ENCODE data around the gene DTWD2. TPM values are rescaled to one million over a fixed set of nuclear protein-coding genes. Genes with fewer than 3 reads are reported as not detected.
"Not testable (repeated sequence)": the region's sequence is repeated elsewhere in the genome, so short reads cannot be mapped to it uniquely, and the experiment has no call there.

DTWD2 gene
- total RNA-seq, 1 experiment from 2014 or later = 4.9 TPM

DNA sequence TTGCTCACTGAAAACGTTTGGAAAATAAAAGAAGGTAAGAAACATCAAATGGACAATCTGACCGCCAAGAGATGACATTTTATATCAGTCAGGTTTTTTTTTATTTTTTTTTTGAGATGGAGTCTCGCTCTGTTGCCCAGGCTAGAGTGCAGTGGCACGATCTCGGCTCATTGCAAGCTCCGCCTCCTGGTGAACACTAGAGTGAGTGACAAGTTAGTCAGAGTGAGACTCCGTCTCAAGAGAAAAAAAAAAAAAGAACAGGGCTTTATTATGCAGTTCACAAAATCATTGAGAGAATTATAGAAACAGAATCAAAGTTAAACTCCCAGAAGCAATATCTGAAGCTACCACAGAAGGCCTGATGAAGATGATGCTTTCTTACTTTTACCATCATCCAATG, 70.1 kb downstream of the DTWD2 start:
- intact Hi-C loops (cut with micrococcal nuclease; ENCODE audit: unreplicated experiment) = no loop called here
- no peak overlapping the region for H3K4me2 ChIP-seq
- no peaks in the 10 kb centered on the region for H3K4me1 ChIP-seq (replicated peaks; ENCODE audit: insufficient read depth)
- no peaks in the 10 kb centered on the region for H3K36me3 ChIP-seq (ENCODE audit: low read depth)
- H3F3A ChIP-seq (ENCODE audit: insufficient read depth, low read depth) = no peaks in the 10 kb centered on the region
- ChIA-PET POLR2A (ENCODE audit: unreplicated experiment) (no interaction called here), CTCF (no interaction called here)
- H3K27me3 ChIP-seq (ENCODE audit: insufficient read depth, low read depth) = no peaks in the 10 kb centered on the region
- BruUV-seq (replicated peaks) = no TSS peak
- no peaks in the 10 kb centered on the region for H3K79me2 ChIP-seq (ENCODE audit: low read depth)
- no peaks in the 10 kb centered on the region for H4K20me1 ChIP-seq (ENCODE audit: insufficient read depth)
- no peak for DNase-seq
- H3K27ac ChIP-seq = no peak overlapping the region
- no peaks in the 10 kb centered on the region for H3K9me3 ChIP-seq (ENCODE audit: insufficient read depth, low read depth)
- TF ChIP-seq EZH2 (IDR thresholded peaks at IDR 0.05; ENCODE audit: low read depth) = no peak
- TF ChIP-seq, protein P1, sequence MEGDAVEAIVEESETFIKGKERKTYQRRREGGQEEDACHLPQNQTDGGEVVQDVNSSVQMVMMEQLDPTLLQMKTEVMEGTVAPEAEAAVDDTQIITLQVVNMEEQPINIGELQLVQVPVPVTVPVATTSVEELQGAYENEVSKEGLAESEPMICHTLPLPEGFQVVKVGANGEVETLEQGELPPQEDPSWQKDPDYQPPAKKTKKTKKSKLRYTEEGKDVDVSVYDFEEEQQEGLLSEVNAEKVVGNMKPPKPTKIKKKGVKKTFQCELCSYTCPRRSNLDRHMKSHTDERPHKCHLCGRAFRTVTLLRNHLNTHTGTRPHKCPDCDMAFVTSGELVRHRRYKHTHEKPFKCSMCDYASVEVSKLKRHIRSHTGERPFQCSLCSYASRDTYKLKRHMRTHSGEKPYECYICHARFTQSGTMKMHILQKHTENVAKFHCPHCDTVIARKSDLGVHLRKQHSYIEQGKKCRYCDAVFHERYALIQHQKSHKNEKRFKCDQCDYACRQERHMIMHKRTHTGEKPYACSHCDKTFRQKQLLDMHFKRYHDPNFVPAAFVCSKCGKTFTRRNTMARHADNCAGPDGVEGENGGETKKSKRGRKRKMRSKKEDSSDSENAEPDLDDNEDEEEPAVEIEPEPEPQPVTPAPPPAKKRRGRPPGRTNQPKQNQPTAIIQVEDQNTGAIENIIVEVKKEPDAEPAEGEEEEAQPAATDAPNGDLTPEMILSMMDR (conservative IDR thresholded peaks at IDR 0.05) = no peak
- no peaks in the 10 kb centered on the region for H3K9me2 ChIP-seq (ENCODE audit: insufficient read depth)
- no peak overlapping the region for H3K4me3 ChIP-seq
- no peak overlapping the region for H2AFZ ChIP-seq

DNA sequence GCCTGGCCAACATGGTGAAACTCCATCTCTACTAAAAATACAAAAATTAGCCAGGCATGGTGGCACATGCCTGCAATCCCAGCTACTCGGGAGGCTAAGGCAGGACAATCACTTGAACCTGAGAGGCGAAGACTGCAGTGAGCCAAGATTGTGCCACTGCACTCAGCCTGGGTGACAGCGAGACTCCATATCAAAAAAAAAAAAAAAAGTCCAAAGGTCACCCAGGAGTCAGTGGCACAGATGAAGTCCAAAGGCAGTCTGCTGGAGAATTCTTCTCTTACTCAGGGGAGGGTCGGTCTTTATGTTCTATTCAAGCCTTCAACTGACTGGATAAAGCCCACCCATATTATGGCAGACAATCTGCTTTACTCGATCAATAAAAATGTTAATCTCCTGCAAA, 80.8 kb downstream of the DTWD2 start:
- H3K4me2 ChIP-seq; CTCF ChIA-PET; H4K20me1 ChIP-seq (ENCODE audit: insufficient read depth); H3K79me2 ChIP-seq (ENCODE audit: low read depth); H3F3A ChIP-seq (ENCODE audit: insufficient read depth, low read depth); H3K27ac ChIP-seq; H3K4me1 ChIP-seq (replicated peaks; ENCODE audit: insufficient read depth); intact Hi-C loops (cut with micrococcal nuclease; ENCODE audit: unreplicated experiment); BruUV-seq (replicated peaks); H3K9me2 ChIP-seq (ENCODE audit: insufficient read depth); DNase-seq; H3K9me3 ChIP-seq (ENCODE audit: insufficient read depth, low read depth); H3K4me3 ChIP-seq; H3K27me3 ChIP-seq (ENCODE audit: insufficient read depth, low read depth); H3K36me3 ChIP-seq (ENCODE audit: low read depth); H2AFZ ChIP-seq: not testable (repeated sequence)
- POLR2A ChIA-PET (ENCODE audit: unreplicated experiment) = interaction anchor here (0.6 kb wide), 1 partner anchor 60 kb away, joined by 3 read pairs; no protein-coding TSS in a partner anchor

DNA sequence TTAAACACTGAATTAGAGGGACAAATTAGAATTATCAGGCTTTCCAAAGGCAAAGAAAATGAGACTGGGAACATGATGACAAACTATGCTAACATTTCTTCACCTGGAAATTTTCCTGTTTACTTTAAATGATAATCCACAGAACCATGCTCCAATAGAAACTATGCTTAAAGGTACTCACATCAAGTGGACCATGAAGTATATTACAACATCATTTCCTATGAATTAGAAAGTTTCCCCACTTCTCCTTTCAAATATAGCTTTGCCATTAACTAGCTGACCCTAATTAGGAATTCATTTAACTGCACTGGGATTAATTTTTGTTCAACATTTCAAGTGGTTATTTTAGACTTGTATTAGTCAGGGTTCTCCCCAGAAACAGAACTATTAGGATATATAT, 81.4 kb downstream of the DTWD2 start:
- H3K36me3 ChIP-seq (ENCODE audit: low read depth) = no peaks in the 10 kb centered on the region
- no peaks in the 10 kb centered on the region for H3K27me3 ChIP-seq (ENCODE audit: insufficient read depth, low read depth)
- H3K9me2 ChIP-seq (ENCODE audit: insufficient read depth) = no peaks in the 10 kb centered on the region
- TF ChIP-seq EZH2 (IDR thresholded peaks at IDR 0.05; ENCODE audit: low read depth) = no peak
- TF ChIP-seq, protein P1 (conservative IDR thresholded peaks at IDR 0.05) = no peak
- H3K4me1 ChIP-seq (replicated peaks; ENCODE audit: insufficient read depth) = no peaks in the 10 kb centered on the region
- no peaks in the 10 kb centered on the region for H3K79me2 ChIP-seq (ENCODE audit: low read depth)
- no peaks in the 10 kb centered on the region for H4K20me1 ChIP-seq (ENCODE audit: insufficient read depth)
- no peak overlapping the region for H3K4me3 ChIP-seq
- CTCF ChIA-PET = no interaction called here
- POLR2A ChIA-PET (ENCODE audit: unreplicated experiment) = no interaction called here
- no TSS peak for BruUV-seq (replicated peaks)
- H3K9me3 ChIP-seq (ENCODE audit: insufficient read depth, low read depth) = no peaks in the 10 kb centered on the region
- H3K27ac ChIP-seq = no peak overlapping the region
- no peaks in the 10 kb centered on the region for H3F3A ChIP-seq (ENCODE audit: insufficient read depth, low read depth)
- no peak overlapping the region for H3K4me2 ChIP-seq
- no peak for DNase-seq
- H2AFZ ChIP-seq = no peak overlapping the region
- intact Hi-C loops (cut with micrococcal nuclease; ENCODE audit: unreplicated experiment) = no loop called here

DNA sequence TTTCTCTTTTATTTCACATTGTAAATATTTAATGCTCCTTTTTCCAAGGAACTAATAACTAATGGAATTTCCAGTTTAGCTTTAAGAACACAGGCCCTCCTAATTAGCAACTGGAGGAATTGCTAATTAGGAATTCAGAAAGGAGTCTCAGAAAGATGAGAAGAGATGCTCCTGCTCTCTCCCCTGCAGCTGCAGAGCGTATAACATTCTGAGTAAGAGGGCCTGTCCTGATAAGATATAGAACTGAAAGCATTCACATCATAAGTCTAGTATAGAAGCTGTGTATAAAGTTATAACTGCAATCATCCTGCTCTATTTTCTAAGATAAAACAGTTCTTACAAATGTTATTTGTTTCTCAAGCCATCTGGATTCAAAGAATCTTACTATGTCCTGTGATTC, 83.2 kb downstream of the DTWD2 start:
- TF ChIP-seq EZH2 (IDR thresholded peaks at IDR 0.05; ENCODE audit: low read depth) = no peak
- TF ChIP-seq, protein P1 (conservative IDR thresholded peaks at IDR 0.05) = no peak
- no peak overlapping the region for H2AFZ ChIP-seq
- H3K9me3 ChIP-seq (ENCODE audit: insufficient read depth, low read depth) = no peaks in the 10 kb centered on the region
- H3K79me2 ChIP-seq (ENCODE audit: low read depth) = no peaks in the 10 kb centered on the region
- no peaks in the 10 kb centered on the region for H4K20me1 ChIP-seq (ENCODE audit: insufficient read depth)
- POLR2A ChIA-PET (ENCODE audit: unreplicated experiment) = no interaction called here
- no TSS peak for BruUV-seq (replicated peaks)
- no peaks in the 10 kb centered on the region for H3K36me3 ChIP-seq (ENCODE audit: low read depth)
- CTCF ChIA-PET = no interaction called here
- intact Hi-C loops (cut with micrococcal nuclease; ENCODE audit: unreplicated experiment) = no loop called here
- H3K27me3 ChIP-seq (ENCODE audit: insufficient read depth, low read depth) = no peaks in the 10 kb centered on the region
- DNase-seq = no peak
- H3K4me2 ChIP-seq = no peak overlapping the region
- no peak overlapping the region for H3K4me3 ChIP-seq
- no peaks in the 10 kb centered on the region for H3F3A ChIP-seq (ENCODE audit: insufficient read depth, low read depth)
- H3K27ac ChIP-seq = no peak overlapping the region
- H3K9me2 ChIP-seq (ENCODE audit: insufficient read depth) = no peaks in the 10 kb centered on the region
- no peaks in the 10 kb centered on the region for H3K4me1 ChIP-seq (replicated peaks; ENCODE audit: insufficient read depth)
